Keratinocyte (primary cell): Measurements from ENCODE around the gene ZNF79.

Source experiments
- EZH2 ChIP-seq: IDR thresholded peaks from one replicate; pipeline ENCODE4 v1.6.1; 2012; ENCODE audit warnings: inconsistent platforms, mild to moderate bottlenecking, low read length, moderate library complexity
- TF ChIP-seq, protein P1 (sequence below), 3 experiments: IDR thresholded peaks in 1 of 3; conservative IDR thresholded peaks in 1 of 3; optimal IDR thresholded peaks in 1 of 3; 2 replicates in 2 of 3; 3 replicates in 1 of 3; pipeline versions ENCODE3 to v1.5.1; 2011; ENCODE audit warnings: low read length in 3 of 3, mild to moderate bottlenecking in 3 of 3, moderate library complexity in 2 of 3, control low read depth in 1 of 3, inconsistent platforms in 1 of 3; ENCODE audit not compliant: insufficient read depth in 2 of 3; ENCODE audit errors: extremely low read depth in 1 of 3

DNA sequence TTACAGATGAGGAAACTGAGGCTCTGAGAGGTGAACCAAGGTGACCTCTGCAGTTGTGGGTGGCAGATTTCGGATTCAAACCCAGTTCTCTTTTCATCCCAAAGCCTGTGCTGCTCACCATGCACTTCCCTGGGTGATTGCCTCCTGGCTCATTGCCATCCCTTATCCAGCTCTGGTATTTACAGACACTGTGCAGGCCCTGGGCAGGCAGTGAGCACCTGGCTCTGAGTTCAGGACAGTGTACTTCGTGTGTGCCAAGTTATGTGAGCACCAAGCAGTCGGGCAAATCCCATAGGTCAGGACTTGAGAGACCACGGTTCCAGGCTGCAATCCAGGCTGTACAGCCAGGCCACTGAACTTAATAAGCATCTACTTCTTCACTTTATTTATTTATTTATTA, 28.5 kb downstream of the ZNF79 start:
- TF ChIP-seq, protein P1, sequence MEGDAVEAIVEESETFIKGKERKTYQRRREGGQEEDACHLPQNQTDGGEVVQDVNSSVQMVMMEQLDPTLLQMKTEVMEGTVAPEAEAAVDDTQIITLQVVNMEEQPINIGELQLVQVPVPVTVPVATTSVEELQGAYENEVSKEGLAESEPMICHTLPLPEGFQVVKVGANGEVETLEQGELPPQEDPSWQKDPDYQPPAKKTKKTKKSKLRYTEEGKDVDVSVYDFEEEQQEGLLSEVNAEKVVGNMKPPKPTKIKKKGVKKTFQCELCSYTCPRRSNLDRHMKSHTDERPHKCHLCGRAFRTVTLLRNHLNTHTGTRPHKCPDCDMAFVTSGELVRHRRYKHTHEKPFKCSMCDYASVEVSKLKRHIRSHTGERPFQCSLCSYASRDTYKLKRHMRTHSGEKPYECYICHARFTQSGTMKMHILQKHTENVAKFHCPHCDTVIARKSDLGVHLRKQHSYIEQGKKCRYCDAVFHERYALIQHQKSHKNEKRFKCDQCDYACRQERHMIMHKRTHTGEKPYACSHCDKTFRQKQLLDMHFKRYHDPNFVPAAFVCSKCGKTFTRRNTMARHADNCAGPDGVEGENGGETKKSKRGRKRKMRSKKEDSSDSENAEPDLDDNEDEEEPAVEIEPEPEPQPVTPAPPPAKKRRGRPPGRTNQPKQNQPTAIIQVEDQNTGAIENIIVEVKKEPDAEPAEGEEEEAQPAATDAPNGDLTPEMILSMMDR (optimal IDR thresholded peaks at IDR 0.05 in 1 of 3, IDR thresholded peaks at IDR 0.05 in 1 of 3, conservative IDR thresholded peaks at IDR 0.05 in 1 of 3; ENCODE audit: extremely low read depth in 1 of 3, insufficient read depth in 2 of 3, low read length in 3 of 3), result no peak
- TF ChIP-seq EZH2, result no peak
